GM19395 (cell line): ENCODE data around the gene GJB3.
"Not testable (repeated sequence)": the region's sequence is repeated elsewhere in the genome, so short reads cannot be mapped to it uniquely, and the experiment has no call there.

Source experiments
- ATAC-seq: cut with Tn5 transposase; IDR thresholded peaks from one replicate; pipeline ENCODE4 v1.9.1; 2021; ENCODE audit warnings: mild to moderate bottlenecking, moderate library complexity; ENCODE audit not compliant: unreplicated experiment

The GJB3 gene

GRCh38 chr1:34818862-34819261, 37.8 kb downstream of the GJB3 start:
- not testable (repeated sequence) for ATAC-seq

GRCh38 chr1:34822202-34822601, 41.2 kb downstream of the GJB3 start:
- no peak for ATAC-seq

- ATAC-seq, result no peak
Measured at GRCh38 chr1:34824817-34825454, 43.9 kb downstream of the GJB3 start.

- ATAC-seq, result no peak
Measured at GRCh38 chr1:34825455-34826091, 44.6 kb downstream of the GJB3 start.

- no peak for ATAC-seq
Measured at GRCh38 chr1:34827341-34827941, 46.4 kb downstream of the GJB3 start.

GRCh38 chr1:34828611-34829010, 47.6 kb downstream of the GJB3 start:
- no peak for ATAC-seq

GRCh38 chr1:34829250-34829649, 48.2 kb downstream of the GJB3 start:
- ATAC-seq, result no peak

- no peak for ATAC-seq
Measured at GRCh38 chr1:34831721-34832246, 50.8 kb downstream of the GJB3 start.

GRCh38 chr1:34833711-34834110, 52.7 kb downstream of the GJB3 start:
- no peak for ATAC-seq
